Endothelial cell (in vitro differentiated cells): ENCODE data around the gene RGL1. TPM values are rescaled to one million over a fixed set of nuclear protein-coding genes. Genes with fewer than 3 reads are reported as not detected.

ENCODE experiments used
- DNase-seq: peaks from one replicate; pipeline ENCODE4 v3.0.0; 2021; ENCODE audit warnings: low spot score
- H3K27ac Mint-ChIP-seq: one replicate; pipeline ENCODE4 v1.8.0; 2021; ENCODE audit warnings: mixed read lengths, inconsistent platforms; ENCODE audit not compliant: unreplicated experiment
- H3K27me3 Mint-ChIP-seq: one replicate; pipeline ENCODE4 v1.8.0; 2021; ENCODE audit warnings: mild to moderate bottlenecking, moderate library complexity, mixed read lengths, inconsistent platforms; ENCODE audit not compliant: unreplicated experiment
- H3K36me3 Mint-ChIP-seq: one replicate; pipeline ENCODE4 v1.8.0; 2021; ENCODE audit warnings: mild to moderate bottlenecking, low read depth, mixed read lengths, inconsistent platforms; ENCODE audit not compliant: unreplicated experiment
- H3K4me1 Mint-ChIP-seq: one replicate; pipeline ENCODE4 v1.8.0; 2021; ENCODE audit warnings: mild to moderate bottlenecking, mixed read lengths, inconsistent platforms; ENCODE audit not compliant: unreplicated experiment
- H3K4me3 Mint-ChIP-seq: one replicate; pipeline ENCODE4 v1.8.0; 2021; ENCODE audit warnings: mild to moderate bottlenecking, mixed read lengths, inconsistent platforms; ENCODE audit not compliant: unreplicated experiment
- H3K9me3 Mint-ChIP-seq: one replicate; pipeline ENCODE4 v1.8.0; 2021; ENCODE audit warnings: mixed read lengths, inconsistent platforms; ENCODE audit not compliant: unreplicated experiment
- CTCF ChIP-seq: fragments of 200-600 bp; sonication (generic); IDR thresholded peaks from one replicate; pipeline ENCODE4 v1.5.0; 2021; ENCODE audit warnings: antibody characterized with exemption; ENCODE audit not compliant: unreplicated experiment
- total RNA-seq: library from RNA; stranded (reverse); fragmentation: NEBNext Ultra II Directional; extraction: Animal tissue kit (Norgen Biotek cat#: 25700); gene quantifications from one replicate; pipeline ENCODE4 v1.2.1, GENCODE V29; 2021; ENCODE audit not compliant: unreplicated experiment

RGL1 gene
- total RNA-seq, 1 donor from 2014 or later, result 60.7 TPM

- Mint-ChIP-seq H3K9me3 (no peaks in the 10 kb centered on the region), H3K27ac (peak overlapping the region; percentile 41), H3K27me3 (peaks cover 3% of the 10 kb centered on the region), H3K4me3 (no peak overlapping the region), H3K4me1 (peaks cover 55% of the 10 kb centered on the region), H3K36me3 (peaks cover 15% of the 10 kb centered on the region)
- DNase-seq, result no peak
- TF ChIP-seq CTCF, result no peak
These were observed 17.1 kb downstream of the RGL1 start for GRCh38 chr1:183821889-183822611.

- peaks cover 2% of the 10 kb centered on the region for H3K27me3 Mint-ChIP-seq
- H3K27ac Mint-ChIP-seq, result no peak overlapping the region
- H3K36me3 Mint-ChIP-seq, result peaks cover 23% of the 10 kb centered on the region
- no peak for DNase-seq
- H3K4me3 Mint-ChIP-seq, result peak overlapping the region; percentile 4
- peaks cover 39% of the 10 kb centered on the region for H3K4me1 Mint-ChIP-seq
- no peaks in the 10 kb centered on the region for H3K9me3 Mint-ChIP-seq
- no peak for TF ChIP-seq CTCF
These were observed 19.4 kb downstream of the RGL1 start for GRCh38 chr1:183824291-183824690.

- no peak for DNase-seq
- peaks cover 20% of the 10 kb centered on the region for H3K4me1 Mint-ChIP-seq
- TF ChIP-seq CTCF, result no peak
- peaks cover 28% of the 10 kb centered on the region for H3K36me3 Mint-ChIP-seq
- H3K27ac Mint-ChIP-seq, result no peak overlapping the region
- no peaks in the 10 kb centered on the region for H3K9me3 Mint-ChIP-seq
- H3K4me3 Mint-ChIP-seq, result no peak overlapping the region
- H3K27me3 Mint-ChIP-seq, result peaks cover 2% of the 10 kb centered on the region
These were observed 22.9 kb downstream of the RGL1 start for GRCh38 chr1:183827801-183828200.

- peaks cover 23% of the 10 kb centered on the region for H3K36me3 Mint-ChIP-seq
- TF ChIP-seq CTCF, result no peak
- DNase-seq, result no peak
- peaks cover 11% of the 10 kb centered on the region for H3K4me1 Mint-ChIP-seq
- H3K27me3 Mint-ChIP-seq, result peaks cover 2% of the 10 kb centered on the region
- H3K27ac Mint-ChIP-seq, result no peak overlapping the region
- no peaks in the 10 kb centered on the region for H3K9me3 Mint-ChIP-seq
- no peak overlapping the region for H3K4me3 Mint-ChIP-seq
These were observed 25.5 kb downstream of the RGL1 start for GRCh38 chr1:183830389-183830788.

GRCh38 chr1:183831311-183831710, 26.4 kb downstream of the RGL1 start:
- Mint-ChIP-seq H3K4me1 (peaks cover 10% of the 10 kb centered on the region), H3K27ac (no peak overlapping the region), H3K36me3 (peaks cover 15% of the 10 kb centered on the region), H3K9me3 (no peaks in the 10 kb centered on the region), H3K4me3 (no peak overlapping the region), H3K27me3 (no peaks in the 10 kb centered on the region)
- DNase-seq, result no peak
- no peak for TF ChIP-seq CTCF
